NCI-H1436 (cell line): ENCODE results near the gene USP40.

Source experiments
- DNase-seq: peaks from one replicate; lab custom pipeline; 2025; lab: John Stamatoyannopoulos, UW

Gene USP40

DNA sequence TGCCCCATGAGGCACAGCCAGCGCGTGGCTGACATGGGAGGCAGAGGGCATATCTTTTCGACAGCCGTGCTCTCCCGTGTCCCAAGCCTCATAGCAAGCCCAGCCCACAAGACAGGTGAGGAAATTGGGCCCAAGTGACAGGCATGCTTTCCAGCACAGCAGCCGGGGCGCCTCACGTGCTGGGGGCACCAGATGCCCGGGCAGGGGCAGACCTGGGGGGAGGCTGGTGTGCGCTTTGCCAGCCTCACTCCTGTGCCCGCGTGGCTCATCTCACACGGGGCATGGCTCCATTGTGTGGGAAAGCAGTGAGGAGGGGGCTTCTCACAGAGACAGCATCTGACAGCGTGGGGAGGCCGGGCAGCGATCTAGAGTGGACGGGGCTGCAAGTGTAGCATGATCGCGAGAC is 93.2 kb downstream of the USP40 start:
- DNase-seq, result no peak

DNA sequence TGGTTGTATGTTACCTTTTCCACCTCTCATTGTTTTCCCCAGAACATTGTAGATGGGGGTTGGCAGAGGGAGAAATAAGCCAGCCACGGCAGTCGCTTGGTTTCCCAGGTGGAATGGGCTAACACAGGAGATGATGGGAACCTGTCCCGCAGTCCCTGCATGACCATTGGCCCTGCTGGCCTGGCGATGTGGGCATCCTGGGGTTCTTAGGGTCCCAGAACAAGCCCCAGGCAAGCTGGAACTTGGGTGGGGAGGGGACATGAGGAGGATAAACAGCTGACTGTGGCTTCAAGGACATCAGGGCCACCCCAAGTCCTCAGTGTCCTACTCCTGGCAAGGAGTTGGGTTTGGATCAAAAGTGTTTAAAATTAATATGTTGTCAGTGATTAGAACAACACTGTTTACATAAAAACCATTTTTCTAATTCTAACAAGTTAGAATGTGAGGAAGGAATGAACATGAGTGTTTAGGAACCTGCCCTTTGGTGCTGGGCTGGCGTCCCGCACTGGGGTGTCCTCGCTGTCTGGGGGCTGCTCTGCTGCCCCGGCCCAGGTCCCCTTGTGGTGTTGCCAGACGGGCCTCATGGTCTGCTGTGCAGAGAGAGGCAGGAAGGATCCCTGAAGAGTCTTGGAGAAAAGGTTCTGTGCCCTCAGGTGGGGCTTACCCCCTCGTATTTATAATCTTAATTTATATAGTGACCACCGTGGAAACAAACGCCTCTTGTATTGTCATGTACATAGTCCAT is 95.1 kb downstream of the USP40 start:
- DNase-seq, result no peak

DNA sequence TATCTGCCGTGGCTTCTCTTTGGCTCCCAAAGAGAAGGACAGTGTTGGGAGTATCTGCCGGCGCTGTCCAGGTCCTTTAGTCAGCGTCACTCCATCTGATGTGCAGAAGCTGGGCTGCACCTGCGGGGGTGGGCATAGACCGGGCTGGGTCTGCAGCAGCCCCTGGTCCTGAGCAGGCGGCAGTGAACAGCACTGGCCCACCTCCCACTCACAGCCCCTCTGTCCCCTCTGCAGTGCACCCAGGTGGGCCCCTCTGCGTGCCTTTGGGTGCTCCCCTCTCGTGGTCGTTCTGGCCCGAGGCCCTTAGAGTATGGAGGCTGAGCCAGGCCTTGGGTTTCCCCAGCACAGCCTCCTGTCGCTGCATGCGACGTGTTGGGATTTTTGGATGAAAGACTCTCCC is 95.7 kb downstream of the USP40 start:
- no peak for DNase-seq

DNA sequence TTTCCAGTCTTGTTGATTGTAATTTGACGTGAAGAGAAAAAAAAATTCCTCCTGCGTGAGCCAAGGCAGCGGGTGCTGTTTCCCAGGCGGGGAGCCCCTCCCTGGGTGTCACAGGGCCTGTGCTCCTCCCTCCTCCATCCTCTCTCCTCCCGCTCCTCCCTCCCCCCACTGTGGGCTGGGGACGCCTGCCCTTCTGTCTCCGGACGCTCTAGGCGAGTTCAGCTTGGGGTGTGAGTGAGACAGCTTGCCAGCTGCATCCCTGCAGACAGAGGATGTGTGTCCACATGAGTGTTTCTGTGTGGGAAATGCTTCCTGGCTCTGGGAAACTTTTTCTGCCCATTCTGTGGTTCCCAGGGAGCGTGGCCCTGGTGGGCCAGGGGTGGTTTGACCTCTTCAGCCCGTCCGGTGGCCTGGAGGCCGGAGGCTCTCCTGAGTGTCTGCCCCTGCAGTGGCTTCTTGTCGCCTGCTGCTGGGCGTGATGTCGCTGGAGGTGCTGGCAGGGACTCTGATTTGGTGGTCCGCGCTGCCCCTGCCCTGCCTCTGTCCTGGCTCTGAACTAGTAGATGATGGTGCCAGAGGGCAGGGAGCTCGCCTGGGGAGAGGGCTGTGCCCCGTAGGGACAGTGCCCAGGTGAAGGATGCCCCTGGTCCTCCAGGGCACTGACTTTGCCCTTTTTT is 96.4 kb downstream of the USP40 start:
- DNase-seq, result no peak

DNA sequence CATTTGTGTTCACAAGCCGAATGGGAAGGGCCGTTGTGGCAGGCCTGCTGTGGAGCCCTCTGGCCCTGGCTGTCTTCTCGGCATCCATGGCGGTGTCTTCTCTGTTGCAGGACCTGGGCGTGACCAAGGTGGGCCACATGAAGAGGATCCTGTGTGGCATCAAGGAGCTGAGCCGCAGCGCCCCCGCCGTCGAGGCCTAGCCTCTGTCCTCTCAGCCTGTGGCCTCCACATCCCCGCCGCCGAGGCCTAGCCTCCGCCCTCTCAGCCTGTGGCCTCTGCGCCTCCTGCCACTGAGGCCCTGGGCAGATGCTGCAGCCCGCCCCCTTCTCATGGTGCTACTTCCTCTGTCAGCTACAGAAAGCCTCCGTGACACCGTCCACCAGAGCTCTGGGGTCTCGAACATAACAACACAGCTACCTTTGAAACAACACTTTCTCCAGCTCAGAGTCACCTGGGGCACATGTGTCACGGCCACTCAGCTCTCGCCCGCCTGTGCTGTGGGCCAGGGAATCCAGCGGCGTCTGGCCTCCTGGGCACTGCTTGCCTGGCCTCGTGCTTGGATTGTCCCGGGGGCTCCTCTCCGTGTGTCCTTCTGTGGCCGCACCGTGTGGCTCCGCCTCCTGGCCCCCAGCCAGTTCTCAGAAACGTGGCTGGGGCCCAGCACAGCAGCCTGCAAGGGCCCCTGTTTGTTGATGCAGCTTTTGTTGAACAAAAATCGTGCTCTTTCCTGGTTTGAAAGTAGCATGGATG is 97.1 kb downstream of the USP40 start:
- no peak for DNase-seq

DNA sequence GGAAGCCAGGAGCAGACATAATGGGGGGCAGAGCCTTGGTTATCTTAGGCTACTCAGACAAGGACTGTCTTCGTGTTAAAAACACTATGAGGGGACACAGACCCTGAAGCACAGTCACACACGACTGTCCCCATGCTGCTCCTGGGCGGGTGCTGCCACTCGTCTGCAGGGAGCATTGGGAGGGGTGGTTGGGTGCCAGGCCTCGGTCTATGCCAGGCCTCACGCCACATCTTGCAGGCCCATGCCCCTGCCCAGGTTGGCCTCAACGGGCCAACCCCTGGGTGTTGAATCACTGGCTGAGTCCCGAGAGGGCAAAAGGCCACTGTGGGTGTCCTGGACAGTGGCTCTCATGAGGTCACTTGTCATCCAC is 97.9 kb downstream of the USP40 start:
- no peak for DNase-seq

DNA sequence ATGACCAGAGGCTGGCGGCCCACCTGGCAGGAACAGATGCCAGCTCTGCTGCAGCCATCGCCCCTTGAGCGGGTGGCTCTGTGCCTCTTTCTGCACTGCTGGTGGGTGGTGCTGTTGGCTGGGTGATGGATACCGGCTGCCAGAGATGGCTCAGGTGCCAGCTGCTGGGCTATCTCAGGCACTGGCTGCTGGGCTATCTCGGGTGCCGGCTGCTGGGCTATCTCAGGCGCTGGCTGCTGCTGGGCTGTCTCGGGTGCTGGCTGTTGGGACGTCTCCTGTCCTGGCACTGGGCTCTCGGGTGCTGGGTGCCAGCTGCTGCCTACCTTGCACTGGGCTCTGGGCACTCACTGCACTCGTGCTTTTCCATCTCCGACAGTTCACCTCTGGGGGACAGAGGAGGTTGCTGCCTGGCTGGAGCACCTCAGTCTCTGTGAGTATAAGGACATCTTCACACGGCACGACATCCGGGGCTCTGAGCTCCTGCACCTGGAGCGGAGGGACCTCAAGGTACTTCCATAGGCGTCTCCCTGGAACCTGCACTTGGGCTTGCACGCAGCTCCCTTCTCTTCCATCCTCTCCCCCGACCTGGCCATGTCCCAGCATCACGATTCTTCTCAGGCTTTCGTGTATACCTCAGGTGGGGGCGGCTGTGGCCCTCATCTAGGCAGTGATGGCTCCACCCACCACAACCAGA is 98.4 kb downstream of the USP40 start:
- DNase-seq, result no peak

DNA sequence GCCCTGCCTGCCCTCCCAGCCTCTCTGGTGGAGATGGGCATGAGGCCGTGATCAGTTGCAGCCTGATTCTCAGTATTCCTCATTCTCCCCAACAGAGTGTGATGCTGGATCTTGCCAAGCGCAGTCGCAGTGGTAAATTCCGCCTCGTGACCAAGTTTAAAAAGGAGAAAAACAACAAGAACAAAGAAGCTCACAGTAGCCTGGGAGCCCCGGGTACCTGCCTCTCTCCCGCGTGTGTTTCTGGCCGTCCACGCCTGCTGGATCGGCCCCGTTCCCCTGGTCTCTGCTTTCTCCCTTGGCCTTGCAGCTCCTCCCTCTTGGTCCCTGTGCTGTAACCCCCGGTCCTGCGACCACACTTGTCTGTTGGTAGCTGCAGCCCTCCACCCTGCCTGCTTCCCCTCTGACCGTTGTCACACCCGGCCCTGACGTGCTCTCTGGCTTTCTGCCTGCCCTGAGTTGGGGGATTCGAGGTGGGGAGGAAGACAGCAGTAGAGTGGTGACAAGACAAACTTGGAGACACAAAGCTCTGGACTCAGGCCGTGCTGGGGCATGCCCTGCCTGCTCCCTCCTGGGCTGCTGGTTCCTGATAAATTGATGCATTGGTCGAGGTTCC is 99.5 kb downstream of the USP40 start:
- no peak for DNase-seq

DNA sequence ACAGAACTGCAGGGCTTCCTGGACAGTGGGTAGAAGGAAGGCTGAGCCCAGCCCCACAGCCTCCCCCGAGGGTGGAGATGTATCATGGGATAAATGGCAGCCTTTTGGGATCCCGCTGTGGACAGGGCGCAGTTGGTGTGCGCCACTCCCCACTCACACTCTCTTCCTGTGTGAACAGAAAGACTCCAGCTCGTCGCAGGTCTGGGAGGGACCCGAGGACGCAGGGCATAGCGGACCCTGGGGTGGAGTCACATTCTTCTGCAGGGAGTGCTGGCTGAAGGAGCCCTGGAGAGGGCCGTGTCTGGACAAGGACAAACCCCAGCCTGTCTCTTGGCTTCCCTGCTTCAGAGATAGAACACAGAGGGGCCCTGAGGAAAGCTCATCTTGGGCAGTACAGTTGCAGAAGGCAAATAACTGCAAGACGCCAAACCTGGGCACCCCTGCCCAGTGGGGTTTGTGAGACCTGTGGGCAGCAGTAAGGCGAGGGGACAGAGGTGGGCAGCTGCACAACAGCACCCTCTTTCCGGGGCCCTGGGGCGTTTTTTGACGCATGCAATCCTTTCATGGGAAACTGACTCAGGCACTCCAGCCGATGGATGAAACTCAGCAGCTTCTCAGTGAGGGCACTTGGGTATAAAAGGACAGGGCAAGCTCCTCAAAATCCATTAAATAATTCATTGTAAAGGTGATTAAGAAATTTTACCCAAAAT is 101.9 kb downstream of the USP40 start:
- no peak for DNase-seq

DNA sequence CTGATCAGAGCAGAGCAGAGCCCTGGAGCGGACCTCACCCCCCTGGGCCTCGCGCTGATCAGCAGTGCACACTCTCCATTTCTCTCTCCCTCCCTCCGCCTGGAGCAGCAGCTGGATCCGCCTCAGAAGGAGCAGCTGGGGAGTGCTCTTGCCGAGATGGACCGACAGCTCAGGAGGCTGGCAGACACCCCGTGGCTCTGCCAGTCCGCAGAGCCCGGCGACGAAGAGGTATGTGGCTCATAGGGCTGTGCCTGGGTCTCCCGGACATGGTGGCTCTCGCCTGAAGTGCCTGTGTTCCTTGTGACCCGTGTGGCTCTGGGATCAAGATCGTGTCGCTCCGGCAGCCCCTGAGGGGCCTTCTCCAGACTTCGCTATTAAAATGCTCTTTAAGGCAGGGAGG is 102.5 kb downstream of the USP40 start:
- DNase-seq, result no peak

DNA sequence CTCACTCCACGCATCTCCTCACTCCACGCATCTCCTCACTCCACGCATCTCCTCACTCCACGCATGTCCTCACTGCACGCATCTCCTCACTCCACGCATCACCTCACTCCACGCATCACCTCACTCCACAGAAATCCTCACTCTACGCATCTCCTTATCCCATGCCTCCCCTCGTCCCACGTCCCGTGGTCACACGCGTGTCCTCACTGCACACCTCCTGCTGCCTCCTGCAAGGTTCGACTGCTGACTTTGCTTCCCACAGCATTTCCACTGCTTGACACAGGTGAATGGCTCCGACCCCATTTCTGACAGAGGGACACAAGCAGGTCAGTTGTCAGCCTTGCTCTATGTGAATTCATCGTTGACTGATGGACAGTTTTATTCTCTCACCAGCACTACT is 103.0 kb downstream of the USP40 start:
- no peak for DNase-seq

DNA sequence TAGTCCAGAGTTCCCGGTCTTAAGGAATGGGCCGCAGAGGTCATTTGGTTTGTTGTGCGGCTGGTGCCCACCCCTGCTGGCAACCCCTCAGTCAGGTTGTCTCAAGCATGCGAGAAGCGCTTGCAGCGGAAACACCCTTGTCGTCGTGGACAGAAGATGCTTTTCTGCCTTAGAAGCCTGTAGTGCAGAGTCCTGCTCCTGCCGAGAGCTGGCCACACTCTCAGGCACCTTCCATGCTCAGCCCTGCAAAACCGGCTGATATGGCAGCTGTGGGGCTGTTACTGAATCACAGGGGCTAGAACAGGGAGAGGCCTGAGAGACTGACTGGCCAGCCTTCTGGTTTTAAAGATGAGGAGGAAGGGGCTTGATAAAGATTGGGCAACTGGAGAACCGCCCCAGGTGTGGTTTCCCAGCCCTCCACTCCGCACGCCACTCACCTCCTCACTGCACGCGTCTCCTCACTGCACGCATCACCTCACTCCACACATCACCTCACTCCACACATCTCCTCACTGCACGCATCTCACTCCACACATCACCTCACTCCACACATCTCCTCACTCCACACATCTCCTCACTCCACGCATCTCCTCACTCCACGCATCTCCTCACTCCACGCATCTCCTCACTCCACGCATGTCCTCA is 103.6 kb downstream of the USP40 start:
- no peak for DNase-seq

DNA sequence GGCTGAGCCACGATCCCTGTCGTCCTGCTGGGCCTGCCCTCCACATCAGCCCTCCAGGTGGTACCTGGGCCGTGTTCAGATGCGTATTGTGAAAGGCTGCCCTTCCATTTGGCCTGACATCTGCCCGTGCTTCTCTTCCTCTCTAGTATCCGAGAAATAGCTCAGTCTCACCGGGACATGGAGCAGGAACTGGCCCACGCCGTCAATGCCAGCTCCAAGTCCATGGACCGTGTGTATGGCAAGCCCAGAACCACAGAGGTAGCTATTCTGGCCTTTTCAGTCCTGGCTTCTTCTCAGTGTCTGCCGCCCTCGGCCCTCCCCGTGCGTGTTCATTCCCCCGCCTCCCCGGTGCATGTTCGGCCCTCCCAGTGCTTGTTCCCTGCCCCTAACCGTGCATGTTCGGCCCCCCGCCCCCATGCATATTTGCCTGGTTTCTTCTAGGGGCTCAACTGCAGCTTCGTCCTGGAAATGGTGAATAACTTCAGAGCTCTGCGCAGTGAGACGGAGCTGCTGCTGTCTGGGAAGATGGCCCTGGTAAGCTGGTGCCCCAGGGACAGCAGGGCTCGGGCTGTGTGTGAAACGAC is 104.3 kb downstream of the USP40 start:
- DNase-seq, result no peak

DNA sequence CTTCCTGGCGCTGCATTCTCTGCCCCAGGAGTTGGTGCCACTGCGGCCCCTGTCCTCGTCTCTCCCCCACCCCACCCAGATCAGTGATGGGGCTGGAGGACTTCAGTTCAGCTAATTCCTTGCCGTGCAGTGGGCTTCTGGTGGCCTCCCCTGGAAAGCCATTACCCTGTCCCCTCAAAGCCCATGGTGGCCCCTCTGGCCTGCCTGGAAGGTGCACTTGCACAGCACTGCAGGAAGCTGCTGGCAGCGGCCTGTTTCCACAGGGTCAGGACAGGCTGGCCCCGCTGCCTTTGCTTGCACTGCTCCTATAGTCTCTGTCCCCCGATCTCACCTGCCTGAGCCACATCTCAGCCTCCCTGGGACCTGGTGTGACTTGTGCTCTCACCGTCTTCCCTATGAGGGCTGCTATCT is 105.1 kb downstream of the USP40 start:
- no peak for DNase-seq

DNA sequence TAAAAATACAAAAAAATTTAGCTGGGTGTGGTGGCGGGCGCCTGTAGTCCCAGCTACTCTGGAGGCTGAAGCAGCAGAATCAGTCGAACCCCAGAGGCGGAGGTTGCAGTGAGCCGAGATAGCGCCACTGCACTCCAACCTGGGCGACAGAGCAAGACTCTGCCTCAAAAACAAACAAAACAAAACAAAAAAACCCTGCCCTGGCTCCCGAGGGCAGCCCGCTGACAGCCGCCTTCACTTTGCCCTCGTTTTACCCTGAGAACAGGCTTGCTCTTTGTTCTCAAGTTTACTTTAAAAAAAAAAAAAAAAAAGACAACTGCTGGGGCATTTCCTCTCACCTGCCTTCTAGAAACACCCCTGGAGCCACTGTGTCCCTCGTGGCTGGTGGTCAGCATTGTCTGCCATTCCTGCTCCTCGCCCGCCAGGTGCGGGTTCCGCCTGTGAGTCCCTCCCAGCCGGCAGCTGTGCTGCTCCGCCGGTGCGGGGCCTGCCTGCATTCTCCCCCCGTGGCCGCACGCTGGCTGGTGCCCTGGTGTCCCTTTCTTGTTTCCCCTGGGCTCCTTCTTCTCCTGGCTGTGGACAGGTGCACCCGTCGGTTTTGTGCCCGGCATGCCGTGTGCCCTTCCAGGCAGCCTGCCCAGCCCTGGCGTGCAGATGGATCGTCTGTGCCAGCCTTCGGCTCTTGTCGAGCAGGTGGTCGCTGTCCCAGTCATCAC is 105.7 kb downstream of the USP40 start:
- DNase-seq, result peak; percentile 44

DNA sequence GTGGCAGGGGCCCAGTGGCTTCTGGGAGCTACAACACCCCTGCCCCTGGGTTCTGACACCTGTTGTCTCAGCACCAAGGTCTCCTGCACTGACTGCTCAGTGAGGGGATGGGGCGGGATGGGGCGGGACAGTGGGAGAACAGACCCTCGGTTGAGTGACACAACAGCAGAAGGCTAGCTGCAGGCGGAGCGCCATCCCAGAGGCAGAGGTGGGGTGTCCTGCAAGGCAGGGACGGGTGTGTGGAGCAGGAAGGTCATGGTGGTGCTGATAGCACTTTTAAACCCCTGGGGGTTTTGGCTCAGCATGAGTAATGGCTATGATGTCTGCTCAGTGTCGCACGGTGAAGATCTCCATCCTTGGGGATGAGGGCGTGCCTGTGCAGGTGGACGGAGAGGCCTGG is 107.2 kb downstream of the USP40 start:
- DNase-seq, result no peak

DNA sequence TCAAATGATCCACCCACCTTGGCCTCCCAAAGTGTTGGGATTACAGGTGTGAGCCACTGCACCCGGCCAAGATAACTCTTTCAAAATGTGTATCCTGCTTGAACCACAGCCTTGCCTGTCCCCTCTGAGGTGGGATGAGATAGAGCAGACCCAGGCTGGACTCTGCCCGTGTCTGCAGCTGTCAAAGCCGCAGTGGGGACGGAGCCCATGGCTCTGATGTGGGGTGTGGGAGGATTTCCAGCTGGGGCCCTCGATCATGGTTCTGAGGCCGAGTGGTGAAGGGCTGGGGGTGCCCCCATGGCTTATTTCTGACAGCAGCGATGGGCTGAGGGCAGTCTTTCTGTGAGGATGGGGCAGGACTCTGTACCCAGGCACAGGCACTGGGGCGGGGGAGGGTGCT is 107.8 kb downstream of the USP40 start:
- DNase-seq, result no peak

DNA sequence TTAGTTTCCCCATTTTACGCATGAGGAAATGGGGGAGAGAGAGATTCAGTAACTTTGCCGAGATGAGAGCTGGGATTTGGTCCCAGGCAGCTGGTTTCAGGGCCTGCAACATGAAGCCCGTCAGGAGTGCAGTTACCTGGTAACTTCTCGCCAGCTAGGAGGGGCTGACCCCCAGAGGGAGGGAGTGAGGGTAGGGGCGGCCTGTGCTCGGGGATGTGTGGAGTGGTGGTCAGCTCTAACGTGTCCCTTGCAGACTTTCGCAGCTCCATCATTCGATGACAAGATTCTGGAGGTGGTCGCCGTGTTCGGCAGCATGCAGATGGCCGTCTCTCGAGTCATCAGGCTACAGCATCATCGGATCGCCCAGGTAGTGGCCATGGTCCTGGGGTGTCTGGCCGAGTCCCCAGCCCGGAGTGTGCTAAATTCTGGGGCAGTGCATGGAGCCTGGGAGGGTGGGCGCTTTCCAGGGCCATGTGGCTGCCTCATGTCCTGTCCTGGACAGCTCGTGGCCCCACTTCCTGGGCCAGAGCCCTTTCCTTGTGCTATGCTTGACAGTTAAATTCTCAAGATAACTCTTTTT is 108.5 kb downstream of the USP40 start:
- DNase-seq, result no peak

DNA sequence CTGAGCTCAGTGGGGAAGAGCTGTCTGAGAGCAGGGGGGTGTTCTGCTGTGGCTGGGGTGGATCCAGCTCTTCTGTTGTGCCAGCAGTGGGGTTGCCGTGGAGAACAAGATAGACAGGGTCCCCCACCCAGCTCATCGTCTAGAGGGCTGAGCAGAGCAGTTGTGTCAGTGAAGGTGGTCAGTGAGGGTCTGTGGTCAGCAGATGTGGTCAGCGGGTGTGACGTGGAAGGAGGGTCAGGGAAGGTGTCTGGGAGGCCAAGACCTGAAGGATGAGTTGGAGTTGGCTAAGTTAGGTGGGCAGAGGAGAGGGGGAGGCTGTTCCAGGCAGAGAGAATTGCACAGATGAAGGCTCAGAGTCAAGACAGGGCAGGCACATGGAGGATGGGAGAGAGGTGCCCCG is 109.2 kb downstream of the USP40 start:
- no peak for DNase-seq

DNA sequence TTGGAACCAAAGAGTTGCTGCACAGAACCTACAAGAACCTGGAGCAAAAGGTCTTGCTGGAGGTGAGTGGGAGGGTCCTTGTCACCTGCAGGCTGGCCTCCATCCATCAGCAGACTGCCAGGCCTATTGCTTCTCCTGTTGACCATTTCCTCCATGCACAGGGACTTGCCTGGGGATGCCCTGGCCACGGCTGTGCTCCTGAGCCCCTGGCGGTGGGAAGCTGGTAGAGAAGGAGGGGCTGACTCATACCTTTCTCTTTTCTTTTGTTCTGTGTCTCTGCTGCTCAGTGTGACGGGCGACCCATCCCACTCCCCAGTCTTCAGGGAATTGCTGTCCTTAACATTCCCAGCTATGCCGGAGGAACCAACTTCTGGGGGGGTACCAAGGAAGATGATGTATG is 109.6 kb downstream of the USP40 start:
- no peak for DNase-seq
